Activated B cell treated with CpG ODN at 0.5 μM for 24 hours (primary cell): Measurements from ENCODE around the gene SPATA2. TPM values are rescaled to one million over a fixed set of nuclear protein-coding genes. Genes with fewer than 3 reads are reported as not detected.
"Not testable (repeated sequence)": the region's sequence is repeated elsewhere in the genome, so short reads cannot be mapped to it uniquely, and the experiment has no call there.

Source experiments
- ATAC-seq: fragments of 200-7000 bp; cut with Tn5 transposase; one replicate; pipeline ENCODE4 v1.10.0; 2021; ENCODE audit warnings: low read depth, mild to moderate bottlenecking, moderate library complexity
- CTCF ChIA-PET: fragments of 350-600 bp; sonication (Branson Sonifier 250); formaldehyde crosslinking; loops from one replicate; lab custom pipeline; 2021; ENCODE audit warnings: antibody characterized with exemption; lab: Charles Lee
- POLR2A ChIA-PET: fragments of 350-600 bp; sonication (Branson Sonifier 250); formaldehyde crosslinking; loops from one replicate; lab custom pipeline; 2021; ENCODE audit warnings: antibody characterized with exemption; lab: Charles Lee
- DNase-seq: peaks from one replicate; pipeline ENCODE4 v3.0.0; 2022
- H3K27ac Mint-ChIP-seq: one replicate; pipeline ENCODE4 v1.8.0; 2020; ENCODE audit warnings: mixed read lengths
- H3K27me3 Mint-ChIP-seq: one replicate; pipeline ENCODE4 v1.8.0; 2021; ENCODE audit warnings: mixed read lengths
- H3K36me3 Mint-ChIP-seq: one replicate; pipeline ENCODE4 v1.8.0; 2021; ENCODE audit warnings: low read depth, mixed read lengths
- H3K4me1 Mint-ChIP-seq: one replicate; pipeline ENCODE4 v1.8.0; 2021; ENCODE audit warnings: mixed read lengths
- H3K4me3 Mint-ChIP-seq: one replicate; pipeline ENCODE4 v1.8.0; 2020; ENCODE audit warnings: mild to moderate bottlenecking, mixed read lengths
- H3K9me3 Mint-ChIP-seq: one replicate; pipeline ENCODE4 v1.8.0; 2020; ENCODE audit warnings: mixed read lengths
- CTCF ChIP-seq: fragments of 200-600 bp; IDR thresholded peaks from one replicate; pipeline ENCODE4 v1.8.0; 2022; ENCODE audit warnings: antibody characterized with exemption, mild to moderate bottlenecking
- intact Hi-C: fragments of 100-400 bp; cut with micrococcal nuclease; formaldehyde crosslinking; loops from one replicate; pipeline ENCODE4 v1.15.1; 2024
- total RNA-seq: library from RNA; stranded (reverse); gene quantifications from 2 replicates; pipeline ENCODE4 v1.2.3, GENCODE V29; 2022

The SPATA2 gene
- total RNA-seq, 1 donor from 2014 or later, result 9.4 TPM

GRCh38 chr20:49863666-49864065 is 51.7 kb downstream of the SPATA2 start:
- TF ChIP-seq CTCF, result no peak
- H3K9me3 Mint-ChIP-seq, result no peaks in the 10 kb centered on the region
- H3K27me3 Mint-ChIP-seq, result no peaks in the 10 kb centered on the region
- ATAC-seq, result no peak
- no peak for DNase-seq
- CTCF ChIA-PET, result no interaction called here
- H3K4me3 Mint-ChIP-seq, result no peak overlapping the region
- peaks cover 19% of the 10 kb centered on the region for H3K4me1 Mint-ChIP-seq
- H3K36me3 Mint-ChIP-seq, result peaks cover 92% of the 10 kb centered on the region
- POLR2A ChIA-PET, result no interaction called here
- intact Hi-C loops, result no loop called here
- H3K27ac Mint-ChIP-seq, result no peak overlapping the region

DNA sequence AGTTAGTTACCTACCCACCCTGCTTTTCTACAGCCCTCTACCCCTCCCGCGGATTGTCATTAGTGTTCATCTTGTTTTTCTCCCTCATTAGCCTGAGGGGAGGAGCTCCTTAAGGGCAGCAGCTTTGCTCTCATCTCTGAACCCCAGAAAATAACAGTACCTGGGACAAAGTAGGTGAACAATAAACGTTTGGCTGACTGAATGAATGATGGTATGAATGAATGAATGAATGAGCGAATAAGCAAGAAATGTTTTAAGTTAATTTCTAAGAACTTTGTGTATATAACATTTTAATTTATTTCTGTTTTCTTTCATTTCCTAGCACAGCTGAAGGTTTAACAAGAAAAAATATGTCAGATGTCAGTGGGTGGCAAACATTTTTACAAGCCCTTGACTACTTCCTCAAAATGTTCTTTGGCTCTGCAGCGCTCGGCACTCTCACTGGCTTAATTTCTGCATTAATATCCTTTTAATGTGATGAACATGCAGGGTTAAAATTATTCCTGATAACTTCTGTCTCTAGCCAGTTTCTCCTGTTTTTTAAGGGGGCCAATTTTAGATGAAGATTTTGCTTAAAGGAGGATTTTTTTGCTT is 52.6 kb downstream of the SPATA2 start:
- Mint-ChIP-seq H3K4me3 (no peak overlapping the region), H3K9me3 (no peaks in the 10 kb centered on the region), H3K27ac (no peak overlapping the region), H3K36me3 (peaks cover 92% of the 10 kb centered on the region), H3K4me1 (peaks cover 13% of the 10 kb centered on the region), H3K27me3 (no peaks in the 10 kb centered on the region)
- TF ChIP-seq CTCF, result no peak
- POLR2A ChIA-PET, result no interaction called here
- DNase-seq (no peak), ATAC-seq (no peak)
- CTCF ChIA-PET, result no interaction called here
- intact Hi-C loops, result no loop called here

DNA sequence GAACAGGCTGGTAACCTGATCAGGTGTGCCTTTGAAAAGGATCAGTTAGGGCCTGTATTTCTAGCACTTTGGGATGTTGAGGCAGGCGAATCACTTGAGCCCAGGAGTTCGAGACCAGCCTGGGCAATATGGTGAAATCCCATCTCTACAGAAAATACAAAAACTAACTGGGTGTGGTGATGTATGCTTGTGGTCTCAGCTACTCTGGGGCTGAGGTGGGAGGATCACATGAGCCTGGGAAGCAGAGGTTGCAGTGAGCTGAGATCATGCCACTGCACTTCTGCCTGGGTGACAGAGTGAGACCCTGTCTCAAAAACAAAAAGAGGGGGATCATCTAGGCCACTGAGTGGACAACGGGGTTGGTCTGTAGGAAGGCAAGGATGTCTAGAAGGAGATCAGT is 54.1 kb downstream of the SPATA2 start:
- POLR2A ChIA-PET, DNase-seq, H3K9me3 Mint-ChIP-seq, H3K4me1 Mint-ChIP-seq, H3K27ac Mint-ChIP-seq, intact Hi-C loops, H3K4me3 Mint-ChIP-seq, H3K27me3 Mint-ChIP-seq, ATAC-seq: not testable (repeated sequence)
- CTCF ChIA-PET, result interaction anchor here (0.9 kb wide), 1 partner anchor 253 kb away, joined by 3 read pairs; no protein-coding TSS in a partner anchor
- peaks cover 87% of the 10 kb centered on the region for H3K36me3 Mint-ChIP-seq

DNA sequence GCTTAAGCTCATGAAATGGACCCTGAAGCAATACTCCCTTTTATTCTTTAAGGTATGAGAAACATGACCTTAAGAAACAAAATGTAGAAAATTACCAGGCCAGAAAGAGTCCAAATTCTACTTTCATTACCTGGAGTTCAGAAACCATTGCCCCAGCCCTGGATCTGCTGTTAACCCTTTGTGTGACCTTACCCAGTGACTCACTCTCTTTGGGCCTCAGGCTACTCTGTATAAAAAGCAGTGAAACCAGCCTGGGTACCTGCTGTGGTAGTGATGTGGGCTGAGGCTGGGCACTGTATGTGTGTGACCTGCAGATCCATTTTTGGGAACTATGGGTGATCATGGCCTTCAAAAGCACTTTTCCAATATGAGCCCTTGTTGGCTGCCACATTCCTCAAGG is 55.5 kb downstream of the SPATA2 start:
- peaks cover 87% of the 10 kb centered on the region for H3K36me3 Mint-ChIP-seq
- no peak overlapping the region for H3K27ac Mint-ChIP-seq
- TF ChIP-seq CTCF, result no peak
- ATAC-seq, result no peak
- H3K27me3 Mint-ChIP-seq, result no peaks in the 10 kb centered on the region
- intact Hi-C loops, result no loop called here
- CTCF ChIA-PET, result no interaction called here
- H3K9me3 Mint-ChIP-seq, result no peaks in the 10 kb centered on the region
- no peak overlapping the region for H3K4me3 Mint-ChIP-seq
- no peak for DNase-seq
- H3K4me1 Mint-ChIP-seq, result no peaks in the 10 kb centered on the region
- POLR2A ChIA-PET, result no interaction called here

DNA sequence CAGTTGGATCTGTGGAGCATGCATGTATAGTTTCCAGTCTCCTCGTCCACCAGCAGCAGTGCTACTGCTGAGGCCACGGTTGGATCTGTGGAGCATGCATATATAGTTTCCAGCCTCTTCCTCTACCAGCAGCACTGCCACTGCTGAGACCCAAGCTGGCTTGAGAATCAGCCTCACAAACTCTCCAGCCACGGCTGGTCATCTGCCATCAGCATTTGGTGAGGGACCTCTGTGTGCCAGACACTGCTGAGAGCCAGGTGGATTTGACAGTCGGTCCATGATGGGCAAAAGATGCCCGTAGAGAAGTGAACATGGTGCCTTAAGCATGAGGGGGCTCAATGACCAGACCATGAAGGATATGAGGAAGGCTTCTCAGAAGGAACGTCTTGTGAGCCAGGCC is 56.3 kb downstream of the SPATA2 start:
- DNase-seq (no peak), ATAC-seq (no peak)
- H3K4me1 Mint-ChIP-seq, result no peaks in the 10 kb centered on the region
- ChIA-PET CTCF (no interaction called here), POLR2A (no interaction called here)
- H3K9me3 Mint-ChIP-seq, result no peaks in the 10 kb centered on the region
- H3K4me3 Mint-ChIP-seq, result no peak overlapping the region
- intact Hi-C loops, result no loop called here
- H3K27me3 Mint-ChIP-seq, result no peaks in the 10 kb centered on the region
- TF ChIP-seq CTCF, result no peak
- no peak overlapping the region for H3K27ac Mint-ChIP-seq
- H3K36me3 Mint-ChIP-seq, result peaks cover 86% of the 10 kb centered on the region

DNA sequence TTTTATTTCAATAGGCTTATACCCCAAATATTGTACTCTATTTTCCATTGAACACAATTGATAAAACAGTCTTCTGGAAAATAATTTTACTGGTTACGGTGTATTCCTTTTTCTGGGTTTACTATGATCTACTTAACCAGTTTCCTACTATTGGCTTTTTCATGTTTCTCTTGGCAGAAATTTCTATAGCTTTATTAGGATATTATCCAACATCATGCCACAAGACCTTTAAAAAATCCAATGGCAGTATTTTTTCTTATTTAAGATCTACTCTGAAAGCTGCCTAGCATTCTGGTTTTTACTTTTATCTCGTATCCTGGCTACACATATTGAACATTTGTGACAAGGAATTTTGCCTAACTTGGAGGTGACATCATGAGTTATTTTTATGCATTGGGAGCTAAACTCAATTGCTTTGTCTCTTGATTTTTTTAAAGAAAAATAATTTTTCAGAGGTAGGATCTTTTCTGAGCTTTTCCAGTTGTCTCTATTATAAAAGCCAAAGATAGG is 57.2 kb downstream of the SPATA2 start:
- TF ChIP-seq CTCF, result no peak
- Mint-ChIP-seq H3K27me3 (no peaks in the 10 kb centered on the region), H3K9me3 (no peaks in the 10 kb centered on the region), H3K36me3 (peaks cover 93% of the 10 kb centered on the region), H3K4me1 (no peaks in the 10 kb centered on the region), H3K27ac (no peak overlapping the region), H3K4me3 (no peak overlapping the region)
- ATAC-seq (no peak), DNase-seq (no peak)
- ChIA-PET CTCF (interaction anchor here (1.5 kb wide), 1 partner anchor 29 kb away, joined by 4 read pairs; no protein-coding TSS in a partner anchor), POLR2A (no interaction called here)
- intact Hi-C loops, result no loop called here
